CD4-positive, alpha-beta T cell treated with Interleukin-21 for 1 hour (primary cell): ENCODE data around the gene GPR22.
A peak's percentile ranks its signal among the peaks of the same experiment; 100 is the strongest.

ENCODE experiments used
- DNase-seq: peaks from one replicate; pipeline ENCODE4 v3.0.0-alpha.2; 2020

The GPR22 gene

DNA sequence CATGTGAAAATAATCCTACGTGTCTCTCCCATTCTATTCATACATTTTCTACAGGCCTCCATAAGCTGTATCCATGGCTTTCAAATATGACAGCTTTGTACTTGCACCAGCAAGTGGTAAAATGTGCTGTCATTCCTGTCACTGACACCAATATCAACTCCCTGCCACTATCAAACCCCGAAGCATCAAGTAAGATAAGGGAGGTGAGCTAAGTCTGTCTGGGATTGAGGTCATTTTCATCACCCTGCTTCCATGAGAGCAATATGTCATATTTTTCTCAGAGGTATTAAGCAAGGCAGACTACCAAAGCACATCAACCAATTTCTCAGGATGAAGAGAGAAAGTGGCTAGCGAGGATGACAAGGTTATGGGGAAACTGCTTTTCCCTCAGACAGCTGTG lies 11.1 kb downstream of the GPR22 start:
- no peak for DNase-seq

DNA sequence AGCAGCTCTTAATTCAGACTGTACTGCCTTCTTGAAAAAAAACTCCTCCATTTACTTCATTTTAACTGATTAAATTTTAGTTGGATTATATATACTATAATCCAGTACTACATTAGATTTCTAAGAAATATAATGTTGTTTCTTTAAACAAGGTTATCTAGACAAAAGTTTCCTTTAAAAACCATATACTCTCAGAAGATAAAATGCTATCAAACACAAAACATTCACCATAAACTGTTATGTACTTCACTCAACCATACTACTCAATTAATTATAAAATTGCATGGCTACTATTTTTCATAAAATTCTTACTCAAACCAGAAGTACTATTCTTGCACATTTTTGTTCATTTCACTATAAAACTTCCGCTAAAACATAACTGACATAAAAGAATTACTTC lies 12.7 kb downstream of the GPR22 start:
- no peak for DNase-seq

DNA sequence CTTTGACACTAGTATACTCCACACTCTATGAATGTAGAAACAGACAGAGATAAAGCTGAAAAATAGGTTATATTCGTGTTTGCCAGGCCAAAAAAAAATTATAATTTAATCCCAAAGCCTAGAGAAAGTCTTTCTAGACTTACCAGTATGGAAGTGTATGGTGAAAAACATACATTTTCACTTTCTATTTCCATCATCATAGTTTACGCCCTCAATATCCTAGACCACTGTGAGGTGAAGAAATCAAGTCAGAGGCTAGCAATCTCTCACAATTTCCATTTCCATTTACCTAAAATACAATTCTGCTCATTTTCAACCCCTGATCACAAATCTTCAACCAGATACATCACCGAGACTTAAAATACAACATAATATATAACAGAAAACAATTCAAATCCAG lies 16.2 kb downstream of the GPR22 start:
- no peak for DNase-seq

DNA sequence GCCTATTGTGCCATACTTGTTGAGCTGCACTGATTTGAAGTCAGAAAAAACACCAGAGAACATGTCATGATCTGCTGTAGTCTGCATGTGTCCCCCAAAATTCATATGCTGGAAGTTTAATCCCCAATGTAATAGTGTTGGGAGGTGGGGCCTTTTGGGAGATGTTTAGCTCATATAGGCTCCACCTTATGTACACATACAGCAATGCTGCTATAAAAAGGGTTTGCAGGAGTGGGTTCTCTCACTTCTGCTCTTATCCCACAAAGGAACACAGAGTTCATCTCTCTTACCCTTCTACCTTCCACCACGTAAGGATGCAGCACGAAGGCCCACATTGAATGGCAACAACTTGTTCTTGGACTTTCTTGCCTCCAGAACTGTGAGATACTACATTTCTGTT lies 23.0 kb downstream of the GPR22 start:
- no peak for DNase-seq

DNA sequence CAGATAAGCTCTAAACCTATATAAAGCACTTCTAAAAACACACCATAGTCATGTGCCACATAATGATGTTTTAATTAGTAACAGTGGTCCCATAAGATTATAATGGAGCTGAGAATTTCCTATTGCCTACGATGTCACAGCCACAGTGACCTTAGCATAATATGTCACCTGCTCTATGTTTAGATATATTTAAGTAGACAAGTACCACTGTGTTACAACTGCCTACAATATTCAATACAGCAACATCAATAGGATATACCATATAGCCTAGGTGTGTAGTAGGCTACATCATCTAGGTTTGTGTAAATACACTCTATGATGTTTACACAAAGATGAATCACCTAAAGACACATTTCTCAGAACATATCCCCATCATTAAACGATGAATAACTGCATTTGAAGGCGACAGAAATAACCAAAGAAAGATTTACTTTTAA lies 24.5 kb downstream of the GPR22 start:
- no peak for DNase-seq

DNA sequence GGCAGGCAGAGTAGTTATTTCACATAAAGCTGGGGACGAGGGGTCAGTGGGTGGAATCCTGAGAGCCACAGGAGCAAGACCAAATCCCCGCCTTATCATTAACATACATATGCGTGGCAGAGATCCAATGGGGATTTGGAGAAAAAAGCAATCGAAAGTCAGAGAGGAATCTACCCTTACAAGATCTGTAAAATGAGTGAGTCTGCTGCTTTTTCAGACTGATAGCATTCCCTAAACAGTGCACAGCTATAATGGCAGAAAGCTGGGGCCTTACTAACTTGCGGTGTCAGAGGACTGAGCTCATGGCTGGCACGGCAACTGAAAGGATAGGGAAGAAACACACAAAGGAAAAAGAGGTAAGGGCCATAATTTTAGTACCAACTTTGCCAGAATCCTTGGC lies 25.0 kb downstream of the GPR22 start:
- no peak for DNase-seq

- DNase-seq, result no peak
These were observed 25.7 kb downstream of the GPR22 start for GRCh38 chr7:107495516-107495915.

DNA sequence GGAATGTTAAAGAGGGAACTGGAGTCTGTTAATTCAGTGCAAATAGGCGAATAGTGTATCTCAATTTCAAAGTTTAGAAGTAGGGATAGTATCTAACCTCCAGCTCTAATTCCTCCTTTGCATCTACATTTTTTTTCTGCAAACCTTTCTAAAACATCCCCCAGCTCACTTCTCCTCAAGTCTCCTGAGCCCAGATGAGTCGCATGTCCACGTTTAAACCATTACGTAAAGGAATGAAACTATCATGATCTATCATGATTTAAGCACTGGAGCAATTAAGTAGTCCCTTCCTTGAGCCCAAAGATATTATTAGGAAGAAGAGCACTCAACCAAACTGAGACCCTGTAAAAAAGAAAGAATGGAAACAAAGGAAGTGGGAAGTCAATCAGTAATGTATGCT lies 29.9 kb downstream of the GPR22 start:
- no peak for DNase-seq

DNA sequence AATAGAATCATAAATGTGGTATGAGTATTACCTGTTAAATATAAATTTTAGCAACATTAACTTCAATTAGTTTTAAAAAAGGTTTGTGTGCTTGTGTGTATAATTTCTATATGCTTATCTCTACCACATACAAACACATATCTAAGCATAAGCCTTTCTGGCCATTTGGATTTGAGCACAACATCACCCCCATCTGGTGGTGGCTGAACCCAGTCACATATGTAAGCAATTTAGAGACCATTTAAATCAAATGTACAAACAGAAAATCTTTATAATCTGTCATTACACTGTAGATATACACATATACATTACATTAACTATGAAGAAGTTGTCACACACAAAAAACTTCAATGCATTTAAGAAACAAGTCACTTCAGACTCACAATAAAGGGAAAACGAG lies 31.7 kb downstream of the GPR22 start:
- peak; percentile 29 for DNase-seq

- no peak for DNase-seq
These were observed 32.3 kb downstream of the GPR22 start for GRCh38 chr7:107502154-107502553.

DNA sequence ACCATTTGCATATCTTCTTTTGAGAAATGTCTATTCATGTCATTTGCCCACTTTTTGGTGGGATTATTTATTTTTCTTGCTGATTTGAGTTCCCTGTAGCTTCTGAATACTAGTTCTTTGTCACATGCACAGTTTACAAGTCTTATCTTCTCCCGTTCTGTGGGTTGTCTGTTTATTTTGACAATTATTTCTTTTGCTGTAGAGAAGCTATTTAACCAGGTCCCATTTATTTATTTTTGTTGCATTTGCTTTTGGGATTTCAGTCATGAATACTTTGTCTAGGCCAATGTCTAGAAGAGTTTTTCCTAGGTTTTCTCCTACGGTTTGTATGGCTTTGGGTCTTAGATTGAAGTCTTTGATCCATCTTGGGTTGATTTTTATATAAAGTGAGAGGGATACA lies 32.9 kb downstream of the GPR22 start:
- no peak for DNase-seq

GRCh38 chr7:107503687-107504086 lies 33.8 kb downstream of the GPR22 start:
- no peak for DNase-seq

DNA sequence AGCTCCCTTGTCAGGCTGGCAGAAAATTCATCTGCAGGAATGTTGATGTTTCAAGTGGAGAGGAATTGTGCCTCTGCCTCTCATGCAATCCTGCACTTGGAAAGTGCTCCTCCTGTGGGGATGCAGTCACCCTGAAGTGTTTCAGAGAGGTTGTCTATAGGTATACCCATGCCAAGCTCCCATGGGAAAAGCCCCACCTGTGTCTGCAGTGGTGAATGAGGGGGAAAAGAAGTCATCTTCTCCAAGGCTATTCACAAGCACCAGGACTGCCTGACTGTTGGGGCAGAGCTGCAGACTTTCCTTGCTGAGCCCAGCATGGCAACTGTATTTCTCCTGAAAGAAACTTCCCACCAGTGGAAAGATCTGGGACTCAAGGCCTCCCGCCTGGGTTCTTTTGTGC lies 35.5 kb downstream of the GPR22 start:
- no peak for DNase-seq

GRCh38 chr7:107505997-107506673 lies 36.3 kb downstream of the GPR22 start:
- DNase-seq, result no peak

GRCh38 chr7:107506674-107507339 lies 37.0 kb downstream of the GPR22 start:
- no peak for DNase-seq
